Measurements from ENCODE around the gene NSD2.

The NSD2 gene

DNA sequence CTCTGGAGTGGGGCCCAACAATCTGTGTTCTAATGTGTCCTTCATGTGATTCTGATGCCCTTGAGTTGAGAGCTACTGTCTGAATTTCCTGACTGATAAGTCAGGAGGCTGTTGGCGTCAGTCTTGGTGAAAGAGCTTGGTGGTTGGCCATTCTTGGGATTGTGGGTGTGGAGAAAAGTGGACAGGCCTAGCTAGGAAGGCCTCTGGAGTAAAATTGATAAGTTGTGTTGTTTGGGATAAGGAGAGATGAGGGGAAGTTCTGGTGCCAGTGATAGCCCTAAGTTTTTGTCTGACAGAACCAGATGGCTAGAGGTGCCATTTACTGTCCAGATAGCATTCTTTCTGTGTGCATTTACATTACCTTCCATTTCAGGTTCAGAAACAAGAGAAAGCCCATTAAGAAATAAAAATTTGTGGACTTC lies 11.7 kb downstream of the NSD2 start:
- no peaks in the 10 kb centered on the region for H3F3A ChIP-seq (ENCODE audit: insufficient read depth)

DNA sequence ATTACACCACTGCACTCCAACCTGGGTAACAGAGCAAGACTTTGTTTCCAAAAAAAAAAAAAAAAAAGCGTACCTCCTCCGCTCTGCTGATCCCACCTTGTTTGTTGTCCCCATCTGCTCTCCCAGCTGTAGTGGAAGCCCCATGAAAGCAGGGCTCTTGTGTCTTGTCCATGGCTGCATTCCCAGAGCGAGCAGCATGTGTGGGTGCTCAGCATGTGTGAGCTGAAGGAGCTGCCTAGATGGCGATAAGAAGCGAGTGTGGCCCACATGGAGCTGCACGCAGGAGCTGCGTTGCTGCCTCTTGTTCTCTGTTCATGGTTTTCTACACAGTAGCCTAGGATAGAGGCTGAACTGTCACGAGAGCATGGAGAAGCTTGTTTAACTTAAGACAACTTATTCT lies 12.4 kb downstream of the NSD2 start:
- Histone ChIP-seq H3K9ac (ENCODE audit: low read length) (no peak overlapping the region), H3F3A (ENCODE audit: insufficient read depth) (no peaks in the 10 kb centered on the region), H3K9me2 (replicated peaks; ENCODE audit: insufficient read depth, low read length) (no peaks in the 10 kb centered on the region), H4K20me1 (ENCODE audit: low read depth, low read length) (peaks cover 44% of the 10 kb centered on the region), H3K36me3 (ENCODE audit: low read length) (no peaks in the 10 kb centered on the region), H3K4me3 (ENCODE audit: insufficient read depth, low read length, poor library complexity, severe bottlenecking) (no peak overlapping the region), H3K4me2 (ENCODE audit: low read depth, low read length, poor library complexity, severe bottlenecking) (no peak overlapping the region), H3K27ac (ENCODE audit: low read depth, low read length) (no peak overlapping the region), H3K79me2 (ENCODE audit: insufficient read depth, low read length) (peaks cover 99% of the 10 kb centered on the region), H3K27me3 (ENCODE audit: low read length) (no peaks in the 10 kb centered on the region), H3K9me3 (ENCODE audit: insufficient read depth, low read length) (no peaks in the 10 kb centered on the region), H2AFZ (ENCODE audit: low read depth, low read length, severe bottlenecking) (no peak overlapping the region)
- TF ChIP-seq, protein P1, sequence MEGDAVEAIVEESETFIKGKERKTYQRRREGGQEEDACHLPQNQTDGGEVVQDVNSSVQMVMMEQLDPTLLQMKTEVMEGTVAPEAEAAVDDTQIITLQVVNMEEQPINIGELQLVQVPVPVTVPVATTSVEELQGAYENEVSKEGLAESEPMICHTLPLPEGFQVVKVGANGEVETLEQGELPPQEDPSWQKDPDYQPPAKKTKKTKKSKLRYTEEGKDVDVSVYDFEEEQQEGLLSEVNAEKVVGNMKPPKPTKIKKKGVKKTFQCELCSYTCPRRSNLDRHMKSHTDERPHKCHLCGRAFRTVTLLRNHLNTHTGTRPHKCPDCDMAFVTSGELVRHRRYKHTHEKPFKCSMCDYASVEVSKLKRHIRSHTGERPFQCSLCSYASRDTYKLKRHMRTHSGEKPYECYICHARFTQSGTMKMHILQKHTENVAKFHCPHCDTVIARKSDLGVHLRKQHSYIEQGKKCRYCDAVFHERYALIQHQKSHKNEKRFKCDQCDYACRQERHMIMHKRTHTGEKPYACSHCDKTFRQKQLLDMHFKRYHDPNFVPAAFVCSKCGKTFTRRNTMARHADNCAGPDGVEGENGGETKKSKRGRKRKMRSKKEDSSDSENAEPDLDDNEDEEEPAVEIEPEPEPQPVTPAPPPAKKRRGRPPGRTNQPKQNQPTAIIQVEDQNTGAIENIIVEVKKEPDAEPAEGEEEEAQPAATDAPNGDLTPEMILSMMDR (IDR thresholded peaks at IDR 0.05; ENCODE audit: insufficient read depth, low read length, poor library complexity, severe bottlenecking): no peak
- TF ChIP-seq EZH2phosphoT487 (conservative IDR thresholded peaks at IDR 0.05; ENCODE audit: low read length): no peak

More for the DNA sequence above, 11.7 kb downstream of the NSD2 start:
- Histone ChIP-seq H3K9me3 (ENCODE audit: insufficient read depth, low read length) (no peaks in the 10 kb centered on the region), H2AFZ (ENCODE audit: low read depth, low read length, severe bottlenecking) (no peak overlapping the region), H3K9me2 (replicated peaks; ENCODE audit: insufficient read depth, low read length) (no peaks in the 10 kb centered on the region), H3K27me3 (ENCODE audit: low read length) (no peaks in the 10 kb centered on the region), H4K20me1 (ENCODE audit: low read depth, low read length) (peaks cover 43% of the 10 kb centered on the region), H3K36me3 (ENCODE audit: low read length) (no peaks in the 10 kb centered on the region), H3K4me3 (ENCODE audit: insufficient read depth, low read length, poor library complexity, severe bottlenecking) (no peak overlapping the region), H3K9ac (ENCODE audit: low read length) (no peak overlapping the region), H3K79me2 (ENCODE audit: insufficient read depth, low read length) (peaks cover 97% of the 10 kb centered on the region), H3K27ac (ENCODE audit: low read depth, low read length) (no peak overlapping the region), H3K4me2 (ENCODE audit: low read depth, low read length, poor library complexity, severe bottlenecking) (no peak overlapping the region)
- TF ChIP-seq EZH2phosphoT487 (conservative IDR thresholded peaks at IDR 0.05; ENCODE audit: low read length): no peak
- TF ChIP-seq, protein P1 (IDR thresholded peaks at IDR 0.05; ENCODE audit: insufficient read depth, low read length, poor library complexity, severe bottlenecking): no peak

DNA sequence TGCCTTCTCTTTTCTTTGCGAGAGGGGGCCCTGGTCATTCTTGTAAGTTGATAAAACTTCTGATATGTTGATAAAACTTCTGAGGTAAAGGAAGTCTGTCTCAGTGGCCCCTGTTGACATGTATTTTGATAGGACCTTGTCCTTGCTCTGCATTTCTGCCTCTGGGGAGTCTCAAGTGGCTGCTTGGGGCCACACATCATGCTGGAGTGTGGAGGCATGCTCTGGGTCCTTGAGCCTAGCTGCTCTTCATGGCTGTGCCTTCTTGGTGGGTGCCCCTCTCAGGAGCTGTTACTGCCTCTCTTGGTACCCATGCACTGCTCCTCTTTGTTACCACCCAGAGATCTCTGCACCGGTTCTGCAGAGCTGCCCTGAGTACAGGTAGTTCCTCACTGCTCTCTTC lies 14.2 kb downstream of the NSD2 start:
- TF ChIP-seq EZH2phosphoT487 (conservative IDR thresholded peaks at IDR 0.05; ENCODE audit: low read length): no peak
- TF ChIP-seq, protein P1 (IDR thresholded peaks at IDR 0.05; ENCODE audit: insufficient read depth, low read length, poor library complexity, severe bottlenecking): no peak
- no peak overlapping the region for H2AFZ ChIP-seq (ENCODE audit: low read depth, low read length, severe bottlenecking)
- no peaks in the 10 kb centered on the region for H3K27me3 ChIP-seq (ENCODE audit: low read length)
- H3K36me3 ChIP-seq (ENCODE audit: low read length): no peaks in the 10 kb centered on the region
- no peak overlapping the region for H3K4me2 ChIP-seq (ENCODE audit: low read depth, low read length, poor library complexity, severe bottlenecking)
- H3F3A ChIP-seq (ENCODE audit: insufficient read depth): no peaks in the 10 kb centered on the region
- peaks cover 100% of the 10 kb centered on the region for H3K79me2 ChIP-seq (ENCODE audit: insufficient read depth, low read length)
- peaks cover 44% of the 10 kb centered on the region for H4K20me1 ChIP-seq (ENCODE audit: low read depth, low read length)
- H3K9ac ChIP-seq (ENCODE audit: low read length): no peak overlapping the region
- H3K27ac ChIP-seq (ENCODE audit: low read depth, low read length): no peak overlapping the region
- H3K4me3 ChIP-seq (ENCODE audit: insufficient read depth, low read length, poor library complexity, severe bottlenecking): no peak overlapping the region
- no peaks in the 10 kb centered on the region for H3K9me2 ChIP-seq (replicated peaks; ENCODE audit: insufficient read depth, low read length)
- no peaks in the 10 kb centered on the region for H3K9me3 ChIP-seq (ENCODE audit: insufficient read depth, low read length)

Measured in SU-DHL-6 (cell line).